MM.1S (cell line): ENCODE measurements around the gene RPUSD4.

Experiments used
- DNase-seq: peaks from one replicate; pipeline ENCODE4 v3.0.0-alpha.2; 2015
- H2AFZ ChIP-seq: fragments of 300-600 bp; sonication (generic); 2 replicates; pipeline ENCODE4 v1.6.0; 2016; ENCODE audit warnings: antibody characterized with exemption, low read length
- H3F3A ChIP-seq: fragments of 300-600 bp; sonication (generic); 2 replicates; pipeline ENCODE4 v1.6.1; 2016; ENCODE audit warnings: mild to moderate bottlenecking, antibody characterized with exemption, low read length, moderate library complexity, mixed read lengths; ENCODE audit not compliant: insufficient read depth
- H3K27ac ChIP-seq: fragments of 300-600 bp; sonication (generic); 2 replicates; pipeline ENCODE4 v1.5.1; 2016; ENCODE audit warnings: mild to moderate bottlenecking, low read length
- H3K27me3 ChIP-seq: fragments of 300-600 bp; sonication (generic); replicated peaks from 2 replicates; pipeline ENCODE4 v1.6.0; 2016; ENCODE audit warnings: low read length; ENCODE audit not compliant: insufficient read depth
- H3K36me3 ChIP-seq: fragments of 300-600 bp; sonication (generic); replicated peaks from 2 replicates; pipeline ENCODE4 v1.6.1; 2016; ENCODE audit warnings: mild to moderate bottlenecking, low read length, mixed read lengths; ENCODE audit not compliant: insufficient read depth
- H3K4me1 ChIP-seq: fragments of 300-600 bp; sonication (generic); 2 replicates; pipeline ENCODE4 v1.6.1; 2016; ENCODE audit warnings: low read length, mixed read lengths
- H3K4me2 ChIP-seq: fragments of 300-600 bp; sonication (generic); 2 replicates; pipeline ENCODE4 v1.6.0; 2016; ENCODE audit warnings: low read depth, low read length
- H3K4me3 ChIP-seq: fragments of 300-600 bp; sonication (generic); 2 replicates; pipeline ENCODE4 v1.5.1; 2016; ENCODE audit warnings: low read length, mixed read lengths
- H3K79me2 ChIP-seq: fragments of 300-600 bp; sonication (generic); 2 replicates; pipeline ENCODE4 v1.6.1; 2016; ENCODE audit warnings: mixed run types, low read length, mixed read lengths
- H3K9ac ChIP-seq: fragments of 300-600 bp; sonication (generic); 2 replicates; pipeline ENCODE4 v1.6.1; 2016; ENCODE audit warnings: low read length, mixed read lengths
- H3K9me2 ChIP-seq: fragments of 300-600 bp; sonication (generic); replicated peaks from 2 replicates; pipeline ENCODE4 v1.6.1; 2016; ENCODE audit warnings: mild to moderate bottlenecking, low read length, mixed read lengths; ENCODE audit not compliant: insufficient read depth
- H3K9me3 ChIP-seq: fragments of 300-600 bp; sonication (generic); replicated peaks from 2 replicates; pipeline ENCODE4 v1.6.1; 2016; ENCODE audit warnings: mild to moderate bottlenecking, low read length, mixed read lengths; ENCODE audit not compliant: insufficient read depth
- H4K20me1 ChIP-seq: fragments of 300-600 bp; sonication (generic); 2 replicates; pipeline ENCODE4 v1.6.1; 2016; ENCODE audit warnings: mild to moderate bottlenecking, low read length, moderate library complexity, mixed read lengths; ENCODE audit not compliant: insufficient read depth
- EZH2 ChIP-seq: fragments of 300-600 bp; sonication (generic); optimal IDR thresholded peaks from 2 replicates; pipeline ENCODE3; 2017; ENCODE audit warnings: low read depth, mild to moderate bottlenecking, antibody characterized with exemption, low read length, mixed read lengths
- EZH2phosphoT487 ChIP-seq: fragments of 300-600 bp; sonication (generic); IDR thresholded peaks from 2 replicates; pipeline ENCODE4 v1.6.1; 2018; ENCODE audit warnings: antibody characterized with exemption, low read length
- TF ChIP-seq, protein P1 (sequence below): fragments of 300-600 bp; sonication (generic); IDR thresholded peaks from 2 replicates; pipeline ENCODE4 v1.5.1; 2016; ENCODE audit warnings: antibody characterized with exemption, low read length, mixed read lengths

The RPUSD4 gene

DNA sequence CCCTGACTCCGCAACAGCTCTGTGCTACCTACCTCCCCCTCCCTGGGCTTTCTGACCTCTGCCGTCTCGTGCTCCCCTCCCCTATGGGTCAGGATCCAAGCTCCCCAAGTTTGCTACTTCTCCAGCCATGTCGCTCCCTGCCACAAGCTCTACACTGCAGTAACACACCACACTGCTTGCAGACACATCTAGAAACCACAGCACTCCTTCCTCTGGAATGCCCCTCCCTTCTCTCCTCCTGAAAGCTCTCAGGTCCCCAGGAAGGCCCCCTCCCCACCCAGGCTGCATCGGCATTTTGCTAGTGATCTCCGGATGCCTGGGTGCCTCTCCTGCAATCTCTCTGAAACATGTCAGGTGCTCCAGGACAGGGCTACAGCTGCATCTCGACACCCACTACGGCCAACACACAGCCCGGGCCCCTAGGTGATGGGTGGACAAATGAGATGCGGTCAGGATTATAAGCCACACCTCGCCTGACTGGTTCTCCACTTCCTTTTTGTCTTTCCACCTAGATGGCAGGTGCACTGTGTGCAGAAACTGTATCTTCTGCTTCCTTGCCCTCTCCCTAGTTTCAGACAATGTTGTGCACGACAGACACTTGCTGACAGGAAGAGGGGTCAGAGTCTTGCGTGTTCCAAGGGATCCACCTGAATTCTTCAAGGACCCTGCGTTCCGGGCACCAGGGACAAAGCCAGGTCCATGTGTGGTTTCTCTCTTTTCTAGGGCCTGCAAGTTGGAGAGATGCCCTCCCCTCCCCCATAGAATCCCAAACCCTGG lies 22.9 kb downstream of the RPUSD4 start:
- no peaks in the 10 kb centered on the region for H3K9me2 ChIP-seq
- peaks cover 38% of the 10 kb centered on the region for H3K4me1 ChIP-seq
- H3K27ac ChIP-seq: peak overlapping the region; percentile 99
- peaks cover 33% of the 10 kb centered on the region for H3F3A ChIP-seq
- no peaks in the 10 kb centered on the region for H3K27me3 ChIP-seq
- H4K20me1 ChIP-seq: no peaks in the 10 kb centered on the region
- TF ChIP-seq, protein P1, sequence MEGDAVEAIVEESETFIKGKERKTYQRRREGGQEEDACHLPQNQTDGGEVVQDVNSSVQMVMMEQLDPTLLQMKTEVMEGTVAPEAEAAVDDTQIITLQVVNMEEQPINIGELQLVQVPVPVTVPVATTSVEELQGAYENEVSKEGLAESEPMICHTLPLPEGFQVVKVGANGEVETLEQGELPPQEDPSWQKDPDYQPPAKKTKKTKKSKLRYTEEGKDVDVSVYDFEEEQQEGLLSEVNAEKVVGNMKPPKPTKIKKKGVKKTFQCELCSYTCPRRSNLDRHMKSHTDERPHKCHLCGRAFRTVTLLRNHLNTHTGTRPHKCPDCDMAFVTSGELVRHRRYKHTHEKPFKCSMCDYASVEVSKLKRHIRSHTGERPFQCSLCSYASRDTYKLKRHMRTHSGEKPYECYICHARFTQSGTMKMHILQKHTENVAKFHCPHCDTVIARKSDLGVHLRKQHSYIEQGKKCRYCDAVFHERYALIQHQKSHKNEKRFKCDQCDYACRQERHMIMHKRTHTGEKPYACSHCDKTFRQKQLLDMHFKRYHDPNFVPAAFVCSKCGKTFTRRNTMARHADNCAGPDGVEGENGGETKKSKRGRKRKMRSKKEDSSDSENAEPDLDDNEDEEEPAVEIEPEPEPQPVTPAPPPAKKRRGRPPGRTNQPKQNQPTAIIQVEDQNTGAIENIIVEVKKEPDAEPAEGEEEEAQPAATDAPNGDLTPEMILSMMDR: no peak
- no peak for TF ChIP-seq EZH2phosphoT487
- no peak for TF ChIP-seq EZH2
- peak overlapping the region; percentile 51 for H2AFZ ChIP-seq
- H3K9ac ChIP-seq: peak overlapping the region; percentile 95
- peak; percentile 92 for DNase-seq
- no peaks in the 10 kb centered on the region for H3K9me3 ChIP-seq
- peaks cover 12% of the 10 kb centered on the region; the same call in 1 of the 2 replicates for H3K79me2 ChIP-seq
- peak overlapping the region; percentile 58 for H3K4me3 ChIP-seq
- H3K36me3 ChIP-seq: no peaks in the 10 kb centered on the region
- peak overlapping the region; percentile 87 for H3K4me2 ChIP-seq

DNA sequence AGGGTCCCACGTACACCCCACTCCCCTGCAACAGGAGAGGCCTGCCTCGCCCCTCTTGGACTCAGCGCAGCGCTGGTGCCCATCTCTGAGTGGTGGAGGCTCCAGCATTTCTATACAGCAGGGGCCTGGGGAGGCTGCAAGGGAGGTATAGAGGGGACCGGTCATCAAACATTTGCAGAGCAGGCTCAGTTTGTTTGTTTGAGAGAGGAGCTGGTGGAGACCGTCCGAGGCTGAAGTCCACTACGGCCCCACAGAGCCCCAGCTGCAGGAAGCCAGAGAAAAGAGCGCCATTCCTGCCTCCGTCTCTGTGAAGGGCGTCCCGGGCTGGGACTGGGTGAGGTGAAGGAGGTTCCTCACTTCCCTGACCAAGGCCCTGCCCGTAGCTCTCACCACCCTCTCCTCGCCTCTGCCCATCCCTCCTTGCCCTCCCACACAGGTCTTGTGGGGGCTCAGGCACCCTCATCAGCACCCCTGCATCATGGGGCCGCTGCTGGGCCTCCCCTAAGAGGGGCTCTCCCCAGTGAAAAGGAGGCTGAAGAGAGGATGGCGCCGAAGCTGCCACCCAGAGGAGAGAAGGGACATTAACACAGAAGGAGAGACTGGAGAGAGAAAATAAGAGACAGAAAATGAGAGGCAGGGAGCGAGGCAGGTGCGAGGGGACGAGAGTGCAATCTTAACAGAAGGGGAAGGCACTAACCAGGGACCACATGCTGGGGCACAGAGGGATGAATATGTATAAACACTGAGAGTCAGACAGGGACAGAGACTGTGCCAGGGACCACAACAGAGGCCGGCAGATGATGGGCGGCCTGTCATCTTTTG lies 24.5 kb downstream of the RPUSD4 start:
- Histone ChIP-seq H3K4me3 (peak overlapping the region; percentile 58; the same call in 1 of the 2 replicates), H3F3A (peaks cover 33% of the 10 kb centered on the region), H3K9me2 (no peaks in the 10 kb centered on the region), H3K9me3 (no peaks in the 10 kb centered on the region), H3K4me1 (peaks cover 38% of the 10 kb centered on the region), H3K79me2 (peaks cover 9% of the 10 kb centered on the region; the same call in 1 of the 2 replicates), H3K9ac (peak overlapping the region; percentile 95), H3K27me3 (no peaks in the 10 kb centered on the region), H4K20me1 (no peaks in the 10 kb centered on the region), H2AFZ (no peak overlapping the region), H3K27ac (peak overlapping the region; percentile 99; the same call in 1 of the 2 replicates), H3K4me2 (peak overlapping the region; percentile 87), H3K36me3 (no peaks in the 10 kb centered on the region)
- TF ChIP-seq EZH2 (no peak), EZH2phosphoT487 (no peak)
- TF ChIP-seq, protein P1: peak; percentile 31
- no peak for DNase-seq

DNA sequence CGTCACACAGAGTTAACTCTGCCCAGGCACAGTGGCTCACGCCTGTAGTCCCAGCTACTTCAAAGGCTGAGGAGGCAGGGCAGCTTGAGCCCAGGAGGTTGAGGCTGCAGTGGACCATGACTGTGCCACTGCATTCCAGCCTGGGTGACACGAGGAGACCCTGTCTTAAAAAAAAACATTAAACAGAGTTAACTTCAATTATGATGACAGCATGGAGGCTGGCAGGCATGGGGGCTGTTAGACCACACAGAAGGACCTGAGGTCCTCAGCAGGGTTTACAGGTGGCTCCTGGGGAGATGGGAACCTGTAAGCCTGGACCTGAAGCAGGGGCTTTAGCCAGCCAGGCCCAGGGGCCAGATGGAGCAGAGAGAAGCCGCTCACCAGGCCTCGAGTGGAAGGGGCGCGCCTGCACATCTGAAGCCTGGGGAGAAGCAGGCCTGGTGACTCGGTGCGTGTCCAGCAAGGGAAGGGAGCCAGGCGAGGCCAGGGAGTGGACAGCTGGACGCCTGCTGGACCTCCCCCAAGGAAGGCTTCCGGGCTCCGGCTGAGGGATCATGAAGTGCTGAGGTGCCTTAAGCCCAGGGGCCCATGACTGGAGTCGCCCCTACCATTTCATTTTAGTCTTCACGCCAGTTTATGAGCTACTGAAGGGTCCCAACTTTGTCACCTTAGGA lies 25.3 kb downstream of the RPUSD4 start:
- no peaks in the 10 kb centered on the region for H4K20me1 ChIP-seq
- no peaks in the 10 kb centered on the region for H3K9me3 ChIP-seq
- H3K4me1 ChIP-seq: peaks cover 38% of the 10 kb centered on the region
- H3K27ac ChIP-seq: no peak overlapping the region
- no peaks in the 10 kb centered on the region for H3K36me3 ChIP-seq
- H3K4me2 ChIP-seq: no peak overlapping the region
- H3K4me3 ChIP-seq: no peak overlapping the region
- H3K27me3 ChIP-seq: no peaks in the 10 kb centered on the region
- DNase-seq: no peak
- TF ChIP-seq, protein P1: no peak
- no peak for TF ChIP-seq EZH2phosphoT487
- no peak for TF ChIP-seq EZH2
- no peaks in the 10 kb centered on the region for H3K9me2 ChIP-seq
- H3K79me2 ChIP-seq: peaks cover 9% of the 10 kb centered on the region; the same call in 1 of the 2 replicates
- H2AFZ ChIP-seq: no peak overlapping the region
- no peak overlapping the region for H3K9ac ChIP-seq
- H3F3A ChIP-seq: peaks cover 33% of the 10 kb centered on the region
